Measurements from ENCODE around the gene ATP5ME.

- TF ChIP-seq REST (IDR thresholded peaks at IDR 0.05; ENCODE audit: insufficient replicate concordance, low read depth) (no peak), CTCF (IDR thresholded peaks at IDR 0.05; ENCODE audit: insufficient read depth, low read length) (no peak), POLR2AphosphoS5 (IDR thresholded peaks at IDR 0.05; ENCODE audit: low read depth) (no peak)
Measured at GRCh38 chr4:714087-714486, 40.0 kb upstream of the ATP5ME start.
